GM18498 (cell line): Measurements from ENCODE around the gene MAD1L1.
"Not testable (repeated sequence)": the region's sequence is repeated elsewhere in the genome, so short reads cannot be mapped to it uniquely, and the experiment has no call there.

Experiments
- ATAC-seq: cut with Tn5 transposase; IDR thresholded peaks from one replicate; pipeline ENCODE4 v1.9.1; 2021; ENCODE audit warnings: mild to moderate bottlenecking, moderate library complexity; ENCODE audit not compliant: unreplicated experiment

The MAD1L1 gene

DNA sequence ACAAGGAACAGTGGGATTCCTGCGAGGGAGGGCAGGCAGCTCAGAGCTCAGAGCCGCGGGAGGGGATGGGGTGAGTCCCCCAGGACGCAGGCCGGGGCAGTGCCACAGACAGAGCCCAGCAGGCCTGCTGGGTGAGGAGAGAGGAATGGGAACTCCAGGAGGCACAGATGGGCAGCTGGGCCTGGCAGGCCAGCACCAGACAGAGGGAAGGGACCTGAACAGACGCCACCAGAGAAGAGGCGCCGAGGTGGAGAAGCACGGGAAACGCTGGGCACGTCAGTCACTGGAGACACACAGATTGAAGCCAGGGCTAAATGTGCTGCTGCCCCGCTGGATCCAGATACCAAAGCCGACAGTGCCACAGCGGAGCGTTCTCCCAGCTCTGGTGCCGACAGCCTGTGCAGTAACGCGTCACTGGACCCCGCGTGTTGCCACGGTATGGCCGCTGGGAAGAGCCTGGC, 225.8 kb downstream of the MAD1L1 start:
- no peak for ATAC-seq

DNA sequence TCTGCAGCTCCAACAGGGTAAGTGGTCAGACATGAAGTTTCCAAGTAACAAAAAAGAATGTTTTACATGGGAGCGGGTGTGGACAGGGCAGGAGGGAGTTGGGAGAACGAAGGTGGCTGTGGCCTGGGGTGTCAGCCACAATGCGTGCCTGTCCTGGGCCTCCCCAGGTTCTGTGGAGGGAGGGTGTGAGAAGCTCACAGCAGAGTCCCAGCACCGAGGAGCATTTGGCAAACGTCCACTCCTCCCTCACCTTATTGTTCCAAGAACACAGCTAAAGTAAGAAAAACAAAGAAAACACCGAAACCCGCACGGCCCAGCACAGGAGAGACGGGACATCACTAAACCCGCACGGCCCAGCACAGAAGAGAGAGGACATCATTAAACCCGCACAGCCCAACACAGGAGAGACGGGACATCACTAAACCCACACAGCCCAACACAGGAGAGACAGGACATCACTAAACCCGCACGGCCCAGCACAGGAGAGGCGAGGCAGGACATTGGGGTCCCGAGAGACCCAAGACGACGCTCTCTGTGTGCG, 226.4 kb downstream of the MAD1L1 start:
- no peak for ATAC-seq

DNA sequence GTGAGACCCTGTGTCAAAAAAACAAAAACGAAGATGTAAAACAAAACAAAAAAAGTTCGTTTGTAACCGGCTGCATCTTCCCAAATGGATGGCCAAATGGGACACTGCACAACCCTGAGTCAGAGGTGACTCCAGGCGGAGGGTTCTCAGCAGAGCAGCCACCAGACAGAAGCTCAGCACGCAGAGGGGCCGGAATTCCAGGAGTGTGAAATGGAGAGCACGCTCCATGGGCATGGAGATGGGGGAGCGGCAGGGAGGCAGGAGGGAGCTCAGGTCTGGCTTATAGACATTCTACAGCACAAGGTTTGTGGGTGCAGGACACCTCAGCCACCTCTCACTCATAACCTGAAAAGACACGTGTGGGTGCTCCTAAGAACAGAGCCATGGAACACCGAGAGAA, 227.0 kb downstream of the MAD1L1 start:
- no peak for ATAC-seq

DNA sequence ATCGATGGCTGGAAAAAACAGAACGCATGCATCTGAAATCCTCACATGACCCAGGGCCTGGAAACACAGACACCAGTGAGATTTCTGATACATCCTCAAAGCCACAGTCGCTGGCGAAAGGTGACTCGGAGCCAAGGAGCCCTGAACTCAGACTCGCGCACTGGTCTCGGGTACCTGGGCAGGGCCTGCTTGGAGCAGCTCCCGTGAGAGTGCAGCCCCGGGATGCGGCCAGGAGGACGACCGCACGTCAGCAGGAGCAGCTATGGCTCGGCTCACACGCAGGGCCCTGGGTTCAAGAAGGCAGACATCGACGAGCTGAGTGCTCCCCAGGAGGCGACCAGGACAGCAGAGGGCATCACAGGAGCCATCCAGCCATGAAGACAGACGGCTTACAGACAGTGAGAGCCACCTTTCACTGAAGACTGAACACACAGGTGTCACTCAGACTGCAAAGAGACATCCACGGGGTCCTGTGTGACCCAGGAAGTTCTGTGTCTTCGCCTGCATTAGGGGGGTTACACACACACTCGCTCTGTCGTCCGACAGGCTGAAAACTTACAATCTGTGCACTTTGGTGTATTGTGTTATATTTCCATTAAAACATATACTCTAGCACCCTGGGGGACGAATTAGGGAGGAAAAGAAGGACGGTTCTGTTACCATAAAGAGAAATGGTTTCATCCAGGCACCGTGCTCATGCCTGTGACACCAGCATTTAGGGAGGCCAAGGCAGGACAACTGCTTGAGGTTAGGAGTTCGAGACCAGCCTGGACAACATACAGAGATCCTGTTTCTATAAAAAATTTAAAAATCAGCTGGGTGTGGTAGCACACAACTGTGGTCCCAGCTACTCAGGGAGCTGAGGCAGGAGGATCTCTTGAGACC, 227.7 kb downstream of the MAD1L1 start:
- ATAC-seq, result no peak

DNA sequence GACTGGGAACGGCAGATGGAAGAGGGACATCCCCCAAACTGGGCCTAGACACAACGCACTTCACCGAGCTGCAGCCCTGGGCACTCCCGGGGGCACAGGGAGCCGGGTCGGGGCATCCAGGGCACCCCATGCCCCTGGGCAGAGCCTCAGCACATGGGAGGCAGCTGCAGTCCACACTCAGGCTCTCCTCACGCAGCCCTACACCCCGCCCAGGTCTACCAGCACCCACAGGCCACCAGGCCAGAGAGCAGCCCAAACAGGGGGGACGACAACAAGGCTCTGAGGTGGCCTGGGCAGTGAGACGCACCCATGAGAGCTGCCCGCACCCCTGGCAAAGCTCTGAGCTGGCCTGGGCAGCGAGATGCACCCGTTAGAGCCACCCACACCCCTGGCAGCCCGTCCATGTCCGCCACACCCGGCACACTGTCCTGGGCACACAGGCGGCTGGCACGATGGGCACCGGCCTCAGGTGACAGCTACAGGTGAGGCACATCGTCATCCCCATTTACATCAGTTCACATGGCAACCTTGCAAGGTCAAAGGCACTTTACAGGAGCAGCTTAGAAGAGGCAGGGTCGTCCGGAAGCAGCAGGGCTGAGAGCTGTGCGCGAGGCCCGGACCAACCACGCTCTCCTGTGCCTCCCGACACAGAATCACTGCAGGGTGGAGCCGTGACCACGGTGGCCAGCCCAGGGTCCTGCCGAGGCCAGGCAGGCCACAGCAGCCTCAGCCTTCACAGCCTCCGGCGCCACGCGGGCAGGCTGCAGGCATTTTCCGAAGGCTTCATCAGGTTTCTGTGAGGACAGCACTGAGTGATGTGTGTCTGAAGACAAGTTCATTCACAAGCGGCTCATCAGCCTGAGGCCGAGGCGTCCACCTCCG, 228.6 kb downstream of the MAD1L1 start:
- no peak for ATAC-seq

DNA sequence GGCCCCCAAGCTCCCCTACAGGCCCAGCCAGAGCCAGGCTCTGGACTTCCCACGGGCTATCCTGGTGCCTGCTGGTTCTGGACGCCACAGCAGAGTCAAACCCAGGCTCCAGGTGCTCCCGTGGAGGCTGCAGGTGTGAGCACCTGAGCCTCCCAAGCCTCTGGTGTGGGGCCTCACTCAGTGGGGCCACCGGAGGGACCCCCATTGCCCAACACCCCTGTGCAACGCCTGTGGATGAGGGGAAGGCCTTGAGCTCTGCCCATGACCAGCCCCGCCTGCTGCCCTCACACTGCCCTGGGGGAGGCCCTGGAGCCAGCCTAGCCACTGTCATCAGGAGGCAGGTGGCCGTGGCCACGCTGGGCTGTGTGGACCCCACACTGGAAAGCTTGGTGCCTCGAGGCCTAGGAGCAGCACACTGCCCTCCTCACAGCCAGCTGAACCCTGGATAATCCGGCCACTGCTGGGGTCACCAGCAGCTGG, 229.3 kb downstream of the MAD1L1 start:
- no peak for ATAC-seq

DNA sequence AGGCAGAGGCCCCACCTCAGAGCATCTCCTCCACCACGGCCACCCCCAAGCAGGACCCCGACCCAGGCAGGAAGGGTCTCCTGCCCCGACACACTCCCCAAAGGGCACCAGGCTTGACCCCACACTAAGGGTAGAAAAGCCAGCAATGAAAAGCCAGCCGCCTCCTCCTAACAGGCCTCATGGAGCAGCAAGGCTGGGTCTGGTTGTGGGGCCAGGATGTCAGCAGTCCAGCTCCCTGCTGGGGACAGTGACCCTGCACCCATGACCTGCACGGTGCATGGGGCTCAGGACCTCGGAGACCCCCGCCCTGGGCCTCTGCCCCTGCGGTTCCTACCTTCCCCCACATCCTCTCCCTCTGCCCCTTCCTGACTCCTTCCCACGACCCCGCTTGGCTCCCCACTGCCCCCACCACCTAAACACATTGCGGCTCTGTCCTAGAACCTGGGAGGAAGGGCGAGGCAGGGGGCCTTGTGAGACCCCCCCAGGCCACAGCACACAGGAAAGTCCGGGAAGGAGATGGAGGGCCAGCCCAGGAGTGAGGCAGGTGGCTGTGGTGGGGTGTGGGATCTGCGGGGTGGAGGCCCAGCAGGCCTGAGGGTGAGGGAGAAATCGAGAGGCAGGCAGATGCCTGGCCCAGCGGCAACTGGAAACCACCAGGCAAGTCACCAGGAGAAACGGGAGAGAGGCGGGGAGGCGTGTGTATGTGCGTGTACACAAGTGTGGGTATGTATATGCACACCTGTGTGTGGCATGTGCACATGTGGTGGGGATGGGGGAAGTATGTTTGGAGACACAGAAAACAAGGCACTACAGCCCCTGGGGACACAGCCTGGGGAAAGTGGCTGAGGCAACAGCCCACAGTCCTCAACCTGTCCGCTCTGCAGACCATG, 229.9 kb downstream of the MAD1L1 start:
- no peak for ATAC-seq

DNA sequence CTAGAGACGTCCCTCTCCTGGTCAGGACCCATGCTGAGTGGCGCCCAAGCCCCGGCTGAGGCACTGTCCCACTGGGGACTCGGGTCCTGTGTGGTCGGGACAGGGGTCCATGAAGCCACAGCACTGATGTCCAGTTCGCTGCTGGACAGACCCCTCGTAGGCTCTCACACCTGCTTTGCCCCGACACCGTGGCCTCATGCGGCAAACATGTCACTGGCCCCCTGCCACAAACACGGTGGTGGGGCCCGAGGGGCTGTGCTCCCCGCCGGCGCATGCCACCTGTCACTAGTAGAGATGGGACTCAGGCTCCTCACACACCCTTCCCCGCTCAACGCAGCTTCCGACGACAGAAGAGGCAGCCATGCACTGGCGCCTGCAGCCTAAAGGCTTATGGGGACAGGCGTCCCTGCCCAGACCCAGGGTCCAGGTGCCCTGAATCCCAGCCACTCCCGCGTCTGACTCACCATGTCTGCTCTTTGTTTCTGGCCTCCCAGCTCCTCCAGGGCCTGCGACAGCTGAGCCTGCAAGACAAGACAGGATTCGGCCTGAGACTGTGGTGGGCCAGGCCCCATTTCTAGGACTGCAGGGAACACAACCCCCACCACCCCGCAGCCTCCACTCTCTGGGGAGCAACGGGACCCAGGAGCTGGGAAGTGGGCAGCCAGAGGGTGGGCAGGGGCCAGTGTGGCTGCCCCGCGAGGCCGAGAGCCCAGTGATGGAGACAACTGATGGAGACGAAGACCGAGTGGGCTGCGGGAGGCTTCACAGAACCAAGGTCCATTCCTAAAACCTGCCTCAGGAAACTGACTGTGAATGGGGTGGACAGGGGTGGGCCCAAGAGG, 230.9 kb downstream of the MAD1L1 start:
- no peak for ATAC-seq

DNA sequence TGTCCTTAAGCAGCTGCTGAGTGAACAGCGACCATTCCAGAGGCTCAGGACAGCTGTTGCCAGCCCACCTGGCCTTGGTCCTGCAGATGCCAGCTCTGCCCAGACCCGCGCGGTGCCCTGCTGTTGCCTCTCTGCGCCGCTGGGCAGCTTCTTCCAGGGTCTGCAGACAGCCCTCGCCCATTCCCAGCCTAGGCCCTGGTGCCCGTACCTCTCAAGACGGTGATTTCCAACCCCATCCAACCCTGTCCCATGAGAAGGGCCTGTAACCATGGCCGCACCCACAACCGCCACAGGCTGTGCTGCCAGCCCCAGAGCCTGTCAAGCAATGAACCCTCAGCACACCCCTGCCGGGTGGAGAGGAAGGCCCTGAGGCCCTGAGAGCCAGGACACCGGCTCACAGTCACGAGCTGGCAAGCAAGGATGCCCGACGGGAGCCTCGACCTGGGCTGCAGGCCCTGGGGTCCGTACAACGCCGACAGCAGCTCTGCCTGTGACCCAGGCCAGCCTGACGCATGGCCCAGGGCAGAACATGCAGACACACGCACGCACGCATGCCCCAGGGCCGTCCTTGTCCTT, 231.9 kb downstream of the MAD1L1 start:
- no peak for ATAC-seq

DNA sequence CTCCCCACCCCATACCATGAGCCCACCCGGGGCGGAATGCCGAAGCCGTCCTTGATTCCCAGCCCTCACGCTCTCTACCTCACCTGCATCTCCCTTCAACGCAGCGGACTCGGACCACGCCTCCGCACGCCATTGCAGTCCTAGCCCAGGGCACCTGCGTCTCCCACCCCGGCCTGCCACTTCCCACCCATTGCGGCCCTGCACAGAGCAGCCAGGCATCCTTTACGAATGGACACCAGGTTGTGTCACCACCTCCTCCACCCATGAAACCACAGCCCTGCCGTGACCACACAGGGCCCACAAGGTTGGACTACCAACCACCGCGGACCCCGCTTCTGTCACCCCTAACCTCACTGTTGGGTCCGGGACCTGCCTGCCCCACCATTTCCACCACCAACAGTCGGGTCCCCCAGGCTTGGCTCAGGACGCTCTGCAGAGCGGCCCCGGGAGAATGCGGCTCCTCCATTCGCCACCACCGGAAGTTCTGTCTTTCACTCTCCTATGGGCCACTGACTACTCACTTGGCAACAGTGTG, 232.5 kb downstream of the MAD1L1 start:
- no peak for ATAC-seq

DNA sequence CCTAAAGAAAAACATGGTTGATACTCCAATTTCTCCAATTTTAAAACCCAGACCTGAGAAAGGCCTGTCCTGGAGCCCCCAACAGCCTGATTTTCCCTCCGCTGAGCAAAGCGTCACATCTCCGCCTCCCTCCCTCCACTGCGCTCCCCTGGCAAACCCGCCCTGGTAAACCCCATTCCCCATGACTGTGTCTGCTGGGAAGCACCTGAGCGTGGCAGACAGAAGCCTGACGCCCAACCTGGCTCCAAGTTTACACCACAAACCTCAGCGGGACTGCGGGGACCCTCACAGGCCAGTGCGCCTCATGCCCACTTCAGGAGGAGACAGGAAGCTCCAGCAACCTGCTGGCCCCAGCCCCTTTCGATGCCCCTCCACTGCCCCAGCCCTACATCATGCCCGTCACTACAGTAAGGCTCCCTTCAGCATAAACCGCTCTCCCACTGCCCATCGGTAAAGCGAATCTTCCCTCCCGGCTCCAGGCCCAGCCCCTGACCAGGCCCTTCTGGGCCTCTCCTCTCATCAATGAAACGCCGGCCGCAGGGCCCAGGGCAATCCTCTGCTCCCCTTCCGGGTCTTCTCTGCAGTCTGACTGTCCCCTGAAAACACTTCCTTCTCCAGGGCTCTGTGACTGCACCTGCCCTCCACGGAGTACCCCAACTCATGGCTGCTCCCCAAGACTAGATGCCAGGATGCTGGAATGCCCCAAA, 233.3 kb downstream of the MAD1L1 start:
- no peak for ATAC-seq

DNA sequence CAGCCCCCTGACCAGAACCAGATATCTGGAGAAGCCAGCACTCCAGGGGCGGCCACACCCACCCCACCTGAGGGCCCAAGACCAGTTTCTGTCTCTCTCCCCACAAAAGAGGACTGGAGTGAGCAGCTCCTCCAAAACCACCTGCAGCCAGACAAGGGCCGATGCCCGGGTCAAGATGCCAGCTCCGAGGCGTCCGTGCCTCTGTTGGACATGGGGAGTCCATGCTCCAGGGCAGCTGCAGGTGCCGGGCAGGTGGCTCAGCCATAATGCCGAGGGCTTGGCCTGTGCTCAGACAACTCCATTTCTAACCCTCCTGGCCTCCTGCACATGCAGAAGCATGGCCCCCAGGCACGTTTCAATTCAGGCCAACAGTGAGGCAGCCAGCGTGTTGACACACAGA, 234.6 kb downstream of the MAD1L1 start:
- ATAC-seq, result no peak

DNA sequence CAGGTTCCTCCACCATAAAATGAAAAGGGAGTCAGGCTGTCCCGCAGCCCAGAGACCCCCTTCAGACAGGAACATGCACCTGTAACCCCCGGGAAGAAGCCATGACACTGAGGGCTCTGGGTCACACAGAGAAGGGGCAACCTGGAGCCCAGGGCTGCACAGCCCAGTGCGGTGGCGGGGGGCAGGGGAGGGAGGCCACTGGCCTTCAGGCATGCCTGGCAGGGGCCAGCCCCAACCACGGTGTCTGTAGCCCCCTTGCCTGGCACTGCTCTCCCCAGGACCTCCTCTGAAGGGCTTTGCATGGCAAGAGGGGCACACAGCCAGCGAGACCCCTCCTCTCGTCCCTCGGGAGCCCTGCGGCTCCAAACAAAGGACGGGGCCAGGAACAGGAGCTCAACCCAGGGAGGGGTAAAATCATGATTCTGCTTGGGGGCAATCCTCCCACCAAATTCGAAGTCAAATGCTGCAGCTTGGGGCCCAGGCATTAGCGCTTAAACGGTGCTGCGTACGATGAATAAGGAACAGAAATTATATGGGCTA, 235.1 kb downstream of the MAD1L1 start:
- ATAC-seq, result no peak

DNA sequence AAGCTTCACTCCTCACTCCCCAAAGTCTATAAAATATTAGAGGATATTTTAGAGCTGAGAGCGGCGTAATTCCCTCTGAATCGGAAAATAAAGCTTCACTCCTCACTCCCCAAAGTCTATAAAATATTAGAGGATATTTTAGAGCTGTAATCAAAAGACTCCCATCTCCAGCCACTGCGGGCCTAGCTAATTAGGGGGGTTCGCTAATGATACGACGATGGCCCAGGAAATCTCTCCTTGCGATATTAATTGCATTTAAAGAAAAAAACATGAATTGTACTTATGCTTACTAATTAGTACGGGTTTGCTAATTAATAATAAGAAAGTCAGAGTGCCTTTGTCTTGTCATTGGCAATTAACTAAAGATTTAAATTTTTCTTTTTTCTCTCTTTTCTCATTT, 235.9 kb downstream of the MAD1L1 start:
- ATAC-seq, result no peak

DNA sequence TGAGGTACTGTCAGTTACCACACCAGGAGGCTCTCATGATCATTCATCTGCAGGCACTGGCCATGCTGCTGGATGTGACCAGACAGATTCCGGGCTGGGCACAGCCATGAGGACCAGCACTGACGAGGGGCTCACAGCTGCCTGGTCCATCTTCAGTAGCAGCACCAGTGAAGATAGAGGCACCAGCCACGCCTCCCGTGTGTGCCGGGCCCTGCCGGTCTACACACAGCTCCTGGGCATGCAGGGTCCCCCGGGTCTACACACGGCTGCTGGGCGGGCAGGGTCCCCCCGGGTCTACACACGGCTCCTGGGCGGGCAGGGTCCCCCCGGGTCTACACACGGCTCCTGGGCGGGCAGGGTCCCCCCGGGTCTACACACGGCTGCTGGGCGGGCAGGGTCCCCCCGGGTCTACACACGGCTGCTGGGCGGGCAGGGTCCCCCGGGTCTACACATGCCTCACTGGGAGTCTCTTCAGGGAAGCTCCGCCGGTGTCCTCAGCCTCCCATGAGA, 236.8 kb downstream of the MAD1L1 start:
- ATAC-seq, result not testable (repeated sequence)

DNA sequence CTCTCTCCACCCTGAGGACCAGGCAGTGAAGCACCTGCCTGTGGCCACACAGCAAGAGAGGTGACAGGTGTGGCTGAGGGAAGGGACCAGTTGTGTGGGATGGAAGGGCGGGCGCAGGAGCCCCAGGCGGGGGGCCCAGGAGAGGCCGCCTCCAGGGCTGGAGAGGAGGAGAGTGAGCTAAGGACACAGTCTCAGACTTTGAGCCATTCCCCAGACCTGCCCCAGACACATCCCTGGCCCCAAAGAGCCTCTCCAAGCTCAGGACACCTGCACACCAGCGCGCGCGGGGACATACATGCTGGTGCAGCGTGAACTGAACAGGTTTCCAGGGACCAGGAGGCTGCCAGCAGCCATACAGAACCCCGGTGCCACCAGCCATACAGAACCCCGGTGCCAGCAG, 237.3 kb downstream of the MAD1L1 start:
- no peak for ATAC-seq

DNA sequence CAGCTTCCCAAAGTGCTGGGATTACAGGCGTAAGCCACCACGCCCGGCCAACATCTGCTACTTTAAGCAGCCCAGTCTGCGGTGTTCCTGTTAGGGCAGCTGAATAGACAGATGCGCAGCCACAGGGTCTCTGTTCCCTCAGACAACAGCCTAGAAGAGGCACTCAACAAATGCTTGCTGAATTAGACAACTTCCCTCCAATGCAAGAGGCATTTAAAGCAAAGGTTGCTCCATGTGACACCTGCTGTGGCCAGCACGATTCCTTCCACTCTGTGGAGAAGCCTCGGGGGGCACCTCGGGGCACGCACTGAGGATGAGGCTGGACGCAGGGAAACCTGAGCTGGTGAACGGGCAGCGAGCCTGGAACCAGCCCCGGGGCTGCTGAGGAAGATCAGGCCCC, 237.8 kb downstream of the MAD1L1 start:
- no peak for ATAC-seq
